NCI-H774 (cell line): ENCODE measurements around the gene ACO2.
A peak's percentile ranks its signal among the peaks of the same experiment; 100 is the strongest.
"Not testable (repeated sequence)": the region's sequence is repeated elsewhere in the genome, so short reads cannot be mapped to it uniquely, and the experiment has no call there.

ENCODE experiments used
- DNase-seq: peaks from one replicate; lab custom pipeline; 2025; lab: John Stamatoyannopoulos, UW

Gene ACO2

GRCh38 chr22:41468381-41469217 lies at the start of gene ACO2, which contains the start of gene PHF5A:
Gene ACO2, plus strand, starts transcription at chr22:41469117. Its CDS starts 30 bp downstream, at chr22:41469147.
Gene PHF5A, minus strand, starts transcription at chr22:41468692. Its CDS starts 39 bp downstream, at chr22:41468653.
- DNase-seq, result peak; percentile 87

- no peak for DNase-seq
Measured at GRCh38 chr22:41425660-41426365, 43.1 kb upstream of the ACO2 start.

- no peak for DNase-seq
Measured at GRCh38 chr22:41429232-41429950, 39.5 kb upstream of the ACO2 start.

GRCh38 chr22:41429951-41430332 lies 39.0 kb upstream of the ACO2 start:
- no peak for DNase-seq

GRCh38 chr22:41431656-41432055 lies 37.3 kb upstream of the ACO2 start:
- DNase-seq, result no peak

GRCh38 chr22:41433480-41433879 lies 35.4 kb upstream of the ACO2 start:
- DNase-seq, result not testable (repeated sequence)

GRCh38 chr22:41434361-41435003 lies 34.4 kb upstream of the ACO2 start:
- DNase-seq, result not testable (repeated sequence)

- no peak for DNase-seq
Measured at GRCh38 chr22:41435560-41435959, 33.4 kb upstream of the ACO2 start.

GRCh38 chr22:41436322-41437113 lies 32.4 kb upstream of the ACO2 start:
- no peak for DNase-seq

GRCh38 chr22:41437198-41437597 lies 31.7 kb upstream of the ACO2 start:
- DNase-seq, result no peak

- not testable (repeated sequence) for DNase-seq
Measured at GRCh38 chr22:41440511-41440910, 28.4 kb upstream of the ACO2 start.

GRCh38 chr22:41442240-41442792 lies 26.6 kb upstream of the ACO2 start:
- DNase-seq, result no peak

- peak; percentile 83 for DNase-seq
Measured at GRCh38 chr22:41444360-41445128, 24.4 kb upstream of the ACO2 start.

GRCh38 chr22:41445129-41446056 lies 23.5 kb upstream of the ACO2 start:
- DNase-seq, result no peak

- no peak for DNase-seq
Measured at GRCh38 chr22:41446057-41446501, 22.8 kb upstream of the ACO2 start.

- peak; percentile 78 for DNase-seq
Measured at GRCh38 chr22:41446639-41447434, 22.1 kb upstream of the ACO2 start, which contains the start of gene TOB2. Gene TOB2, minus strand, starts transcription at chr22:41446801. Its CDS starts 9,456 bp downstream, at chr22:41437345.

GRCh38 chr22:41447435-41448188 lies 21.3 kb upstream of the ACO2 start:
- DNase-seq, result peak; percentile 15
